ENCODE measurements around the gene CDKL1. TPM values are rescaled to one million over a fixed set of nuclear protein-coding genes. Genes with fewer than 3 reads are reported as not detected.

CDKL1 gene
- 3.9 TPM for polyA plus RNA-seq (2013, experiment 1 of 2; ENCODE audit: insufficient read length)
- 4.8 TPM for polyA plus RNA-seq (2013, experiment 2 of 2; ENCODE audit: insufficient read length)

- DNase-seq, result peak; percentile 62
Measured at GRCh38 chr14:50396631-50397389, at the start of gene CDKL1. CDKL1 (minus strand) TSS chr14:50396881; CDS start chr14:50395868, 1,013 bp downstream.

GRCh38 chr14:50434528-50434927, 37.8 kb upstream of the CDKL1 start:
- no peak for DNase-seq

- no peak for DNase-seq
Measured at GRCh38 chr14:50432131-50432530, 35.5 kb upstream of the CDKL1 start.

GRCh38 chr14:50425816-50426215, 29.1 kb upstream of the CDKL1 start:
- DNase-seq, result peak; percentile 88

- no peak for DNase-seq
Measured at GRCh38 chr14:50425105-50425504, 28.4 kb upstream of the CDKL1 start.

- DNase-seq, result no peak
Measured at GRCh38 chr14:50423529-50423928, 26.8 kb upstream of the CDKL1 start.

GRCh38 chr14:50421499-50421898, 24.8 kb upstream of the CDKL1 start:
- no peak for DNase-seq

GRCh38 chr14:50417853-50418252, 21.2 kb upstream of the CDKL1 start:
- DNase-seq, result peak; percentile 19

- DNase-seq, result peak; percentile 78
Measured at GRCh38 chr14:50410921-50411320, 14.2 kb upstream of the CDKL1 start.

- no peak for DNase-seq
Measured at GRCh38 chr14:50410071-50410470, 13.4 kb upstream of the CDKL1 start.

GRCh38 chr14:50407111-50407812, 10.6 kb upstream of the CDKL1 start:
- peak; percentile 78 for DNase-seq

- DNase-seq, result peak; percentile 11
Measured at GRCh38 chr14:50403419-50403818, 6.7 kb upstream of the CDKL1 start.

- DNase-seq, result no peak
Measured at GRCh38 chr14:50402965-50403364, 6.3 kb upstream of the CDKL1 start.

GRCh38 chr14:50400461-50400860, 3.8 kb upstream of the CDKL1 start:
- no peak for DNase-seq

- peak; percentile 50 for DNase-seq
Measured at GRCh38 chr14:50399251-50400032, 2.8 kb upstream of the CDKL1 start.

- DNase-seq, result no peak
Measured at GRCh38 chr14:50398189-50398580, 1.5 kb upstream of the CDKL1 start.

GRCh38 chr14:50397390-50398188, 908 bp upstream of the CDKL1 start:
- DNase-seq, result peak; percentile 10

- DNase-seq, result no peak
Measured at GRCh38 chr14:50395448-50395847, 1.2 kb downstream of the CDKL1 start.

GRCh38 chr14:50394713-50395112, 2.0 kb downstream of the CDKL1 start:
- no peak for DNase-seq

GRCh38 chr14:50389668-50390441, 6.8 kb downstream of the CDKL1 start:
- DNase-seq, result no peak

GRCh38 chr14:50388256-50388931, 8.3 kb downstream of the CDKL1 start:
- DNase-seq, result no peak
